Keratinocyte (primary cell): ENCODE data around the gene DSCAML1.

Experiments
- CTCF ChIP-seq, 3 experiments: IDR thresholded peaks in 1 of 3; conservative IDR thresholded peaks in 1 of 3; optimal IDR thresholded peaks in 1 of 3; 2 replicates in 2 of 3; 3 replicates in 1 of 3; pipeline versions ENCODE3 to v1.5.1; 2011; ENCODE audit warnings: low read length in 3 of 3, mild to moderate bottlenecking in 3 of 3, moderate library complexity in 2 of 3, control low read depth in 1 of 3, inconsistent platforms in 1 of 3; ENCODE audit not compliant: insufficient read depth in 2 of 3; ENCODE audit errors: extremely low read depth in 1 of 3
- EZH2 ChIP-seq: IDR thresholded peaks from one replicate; pipeline ENCODE4 v1.6.1; 2012; ENCODE audit warnings: inconsistent platforms, mild to moderate bottlenecking, low read length, moderate library complexity

- no peak for TF ChIP-seq CTCF (optimal IDR thresholded peaks at IDR 0.05 in 1 of 3, IDR thresholded peaks at IDR 0.05 in 1 of 3, conservative IDR thresholded peaks at IDR 0.05 in 1 of 3; ENCODE audit: extremely low read depth in 1 of 3, insufficient read depth in 2 of 3, low read length in 3 of 3)
- no peak for TF ChIP-seq EZH2
Measured at GRCh38 chr11:117619661-117620060, 177.4 kb downstream of the DSCAML1 start.
